ENCODE measurements around the gene CALU. TPM values are rescaled to one million over a fixed set of nuclear protein-coding genes. Genes with fewer than 3 reads are reported as not detected.
A peak's percentile ranks its signal among the peaks of the same experiment; 100 is the strongest.

CALU gene
- total RNA-seq, 1 experiment from 2014 or later = 147 TPM

DNA sequence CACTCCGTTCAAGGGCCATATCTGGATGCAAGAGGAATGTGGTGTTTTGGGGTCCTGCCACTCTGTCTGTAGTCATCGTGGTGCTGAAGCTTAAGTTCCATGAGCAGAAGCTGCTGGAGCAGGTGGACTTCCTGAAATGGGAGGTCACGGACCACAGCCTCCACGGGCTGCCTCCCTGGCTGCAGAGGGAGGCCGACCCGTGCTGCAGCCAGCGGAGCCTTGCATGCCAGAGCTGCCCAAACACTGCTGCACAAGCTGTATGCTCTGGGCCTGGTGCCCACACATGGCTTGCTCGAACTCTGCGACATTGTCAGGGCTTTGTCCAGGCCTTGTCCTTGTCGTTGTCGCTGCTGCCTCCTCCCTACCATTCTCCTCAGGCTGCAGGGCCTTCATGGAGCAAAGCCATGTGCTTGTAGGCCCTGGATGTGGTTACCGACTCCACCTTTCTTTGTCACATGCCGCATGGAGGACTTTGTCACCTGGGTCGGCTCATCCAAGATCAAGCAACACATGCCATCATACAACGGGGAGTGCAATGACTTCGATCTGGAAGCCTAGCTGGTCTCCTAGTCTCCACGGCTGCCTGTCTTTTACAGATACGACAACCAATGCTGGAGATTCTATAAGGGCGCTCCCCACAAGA lies 45.7 kb upstream of the CALU start:
- H3K27me3 Mint-ChIP-seq (ENCODE audit: insufficient read depth, unreplicated experiment) = peaks cover 12% of the 10 kb centered on the region
- no peaks in the 10 kb centered on the region for H3K9me3 Mint-ChIP-seq (ENCODE audit: unreplicated experiment)
- intact Hi-C loops (cut with micrococcal nuclease) = no loop called here
- H3K4me3 Mint-ChIP-seq (ENCODE audit: unreplicated experiment) = no peak overlapping the region
- TF ChIP-seq, protein P1, sequence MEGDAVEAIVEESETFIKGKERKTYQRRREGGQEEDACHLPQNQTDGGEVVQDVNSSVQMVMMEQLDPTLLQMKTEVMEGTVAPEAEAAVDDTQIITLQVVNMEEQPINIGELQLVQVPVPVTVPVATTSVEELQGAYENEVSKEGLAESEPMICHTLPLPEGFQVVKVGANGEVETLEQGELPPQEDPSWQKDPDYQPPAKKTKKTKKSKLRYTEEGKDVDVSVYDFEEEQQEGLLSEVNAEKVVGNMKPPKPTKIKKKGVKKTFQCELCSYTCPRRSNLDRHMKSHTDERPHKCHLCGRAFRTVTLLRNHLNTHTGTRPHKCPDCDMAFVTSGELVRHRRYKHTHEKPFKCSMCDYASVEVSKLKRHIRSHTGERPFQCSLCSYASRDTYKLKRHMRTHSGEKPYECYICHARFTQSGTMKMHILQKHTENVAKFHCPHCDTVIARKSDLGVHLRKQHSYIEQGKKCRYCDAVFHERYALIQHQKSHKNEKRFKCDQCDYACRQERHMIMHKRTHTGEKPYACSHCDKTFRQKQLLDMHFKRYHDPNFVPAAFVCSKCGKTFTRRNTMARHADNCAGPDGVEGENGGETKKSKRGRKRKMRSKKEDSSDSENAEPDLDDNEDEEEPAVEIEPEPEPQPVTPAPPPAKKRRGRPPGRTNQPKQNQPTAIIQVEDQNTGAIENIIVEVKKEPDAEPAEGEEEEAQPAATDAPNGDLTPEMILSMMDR (IDR thresholded peaks at IDR 0.05; ENCODE audit: unreplicated experiment) = no peak
- no peak for DNase-seq (ENCODE audit: unreplicated experiment)
- H3K27ac Mint-ChIP-seq (ENCODE audit: low read depth, unreplicated experiment) = no peak overlapping the region
- POLR2A ChIA-PET = no interaction called here
- no TSS peak for BruUV-seq (replicated peaks)
- H3K4me1 Mint-ChIP-seq (ENCODE audit: insufficient read depth, unreplicated experiment) = no peaks in the 10 kb centered on the region
- no peaks in the 10 kb centered on the region for H3K36me3 Mint-ChIP-seq (ENCODE audit: insufficient read depth, unreplicated experiment)
- CTCF ChIA-PET = no interaction called here

DNA sequence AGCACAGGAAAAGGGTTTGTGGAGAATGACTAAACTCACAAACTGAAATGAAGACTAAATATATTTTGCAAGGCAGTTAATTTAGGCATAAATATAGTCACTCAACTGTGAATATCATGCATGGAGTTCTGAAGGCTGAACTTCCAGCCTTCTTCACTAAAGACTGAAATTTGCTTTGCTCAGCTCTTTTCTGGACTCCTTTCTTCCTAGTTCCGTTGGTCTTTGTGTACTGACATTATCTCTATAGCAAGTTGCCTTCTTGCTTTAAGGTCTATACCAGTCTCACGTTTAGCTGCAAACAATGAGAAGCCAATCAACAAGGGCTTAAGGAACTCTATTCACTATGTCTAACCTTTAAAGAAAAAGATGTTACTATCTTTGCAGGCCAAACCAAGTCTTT lies 44.4 kb upstream of the CALU start:
- BruUV-seq (replicated peaks) = no TSS peak
- ChIA-PET CTCF (no interaction called here), POLR2A (no interaction called here)
- intact Hi-C loops (cut with micrococcal nuclease) = loop anchor here (5.0 kb wide), 1 partner anchor 48 kb away; no protein-coding TSS in a partner anchor
- H3K4me1 Mint-ChIP-seq (ENCODE audit: insufficient read depth, unreplicated experiment) = no peaks in the 10 kb centered on the region
- H3K4me3 Mint-ChIP-seq (ENCODE audit: unreplicated experiment) = no peak overlapping the region
- H3K9me3 Mint-ChIP-seq (ENCODE audit: unreplicated experiment) = no peaks in the 10 kb centered on the region
- H3K27me3 Mint-ChIP-seq (ENCODE audit: insufficient read depth, unreplicated experiment) = peaks cover 12% of the 10 kb centered on the region
- TF ChIP-seq, protein P1 (IDR thresholded peaks at IDR 0.05; ENCODE audit: unreplicated experiment) = no peak
- H3K27ac Mint-ChIP-seq (ENCODE audit: low read depth, unreplicated experiment) = no peak overlapping the region
- H3K36me3 Mint-ChIP-seq (ENCODE audit: insufficient read depth, unreplicated experiment) = no peaks in the 10 kb centered on the region
- DNase-seq (ENCODE audit: unreplicated experiment) = no peak

DNA sequence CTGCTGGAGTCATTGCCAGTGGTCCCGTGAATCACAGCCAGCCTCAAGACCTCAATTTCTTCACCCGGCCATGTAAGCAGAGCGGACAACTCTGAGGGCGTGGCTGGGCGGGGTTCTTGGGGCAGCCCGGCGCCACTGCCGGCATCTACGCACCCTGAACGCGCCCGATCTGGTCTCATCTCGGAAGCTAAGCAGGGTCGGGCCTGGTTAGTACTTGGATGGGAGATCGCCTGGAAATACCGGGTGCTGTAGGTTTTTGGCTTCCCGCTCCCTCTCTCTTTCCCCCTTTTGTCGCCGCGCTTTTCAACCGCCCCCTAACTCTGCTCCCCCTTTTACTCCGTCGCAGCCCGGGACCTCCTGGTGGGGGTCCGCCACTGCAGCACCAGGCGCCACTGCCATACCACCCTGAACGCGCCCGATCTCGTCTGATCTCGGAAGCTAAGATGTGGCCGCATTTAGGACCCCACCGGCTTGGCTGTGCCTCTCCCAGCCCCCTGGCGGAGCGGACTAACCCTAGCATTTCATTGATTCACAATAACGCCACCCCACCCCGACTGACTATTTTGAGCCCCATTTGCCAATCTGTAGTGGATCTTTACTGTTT lies 41.8 kb upstream of the CALU start:
- TF ChIP-seq, protein P1 (IDR thresholded peaks at IDR 0.05; ENCODE audit: unreplicated experiment) = no peak
- CTCF ChIA-PET = interaction anchor here (0.6 kb wide), 2 partner anchors 49 to 56 kb away, joined by 3 read pairs; no protein-coding TSS in a partner anchor
- BruUV-seq (replicated peaks) = no TSS peak
- peak; percentile 75 for DNase-seq (ENCODE audit: unreplicated experiment)
- H3K36me3 Mint-ChIP-seq (ENCODE audit: insufficient read depth, unreplicated experiment) = no peaks in the 10 kb centered on the region
- POLR2A ChIA-PET = no interaction called here
- no peaks in the 10 kb centered on the region for H3K9me3 Mint-ChIP-seq (ENCODE audit: unreplicated experiment)
- H3K4me3 Mint-ChIP-seq (ENCODE audit: unreplicated experiment) = peak overlapping the region; percentile 70
- H3K4me1 Mint-ChIP-seq (ENCODE audit: insufficient read depth, unreplicated experiment) = peaks cover 6% of the 10 kb centered on the region
- H3K27me3 Mint-ChIP-seq (ENCODE audit: insufficient read depth, unreplicated experiment) = peaks cover 12% of the 10 kb centered on the region
- intact Hi-C loops (cut with micrococcal nuclease) = loop anchor here (5.0 kb wide), 1 partner anchor 45 kb away; no protein-coding TSS in a partner anchor
- H3K27ac Mint-ChIP-seq (ENCODE audit: low read depth, unreplicated experiment) = no peak overlapping the region

DNA sequence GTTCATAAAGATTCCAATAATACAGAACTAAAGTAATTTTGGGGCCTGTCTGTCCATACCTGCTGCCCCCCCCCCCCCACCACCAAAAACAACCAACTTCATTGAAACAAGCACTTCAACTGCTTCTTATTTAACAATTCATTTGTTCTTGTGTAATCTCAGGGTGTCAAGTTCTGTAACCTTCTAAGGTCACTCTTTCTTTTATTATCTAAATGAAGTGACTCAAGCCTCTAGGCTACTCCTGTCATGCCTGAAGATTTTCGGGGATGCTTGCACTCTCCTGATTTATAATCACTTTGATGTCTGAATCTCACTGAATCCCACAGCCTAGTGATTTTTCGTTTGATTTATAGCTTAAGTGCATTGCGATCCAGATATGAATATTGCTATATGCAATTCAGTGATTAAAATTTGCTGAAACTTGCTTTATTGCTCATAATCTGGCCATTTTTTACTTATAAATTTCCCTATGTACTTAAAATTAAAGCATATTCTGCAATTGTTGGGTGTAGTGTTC lies 39.9 kb upstream of the CALU start:
- ChIA-PET CTCF (interaction anchor here (1.0 kb wide), 1 partner anchor 15 kb away, joined by 3 read pairs; a partner anchor contains a TSS), POLR2A (interaction anchor here (0.7 to 0.9 kb wide), 2 partner anchors 9 to 55 kb away, joined by 3 to 4 read pairs; no protein-coding TSS in a partner anchor)
- Mint-ChIP-seq H3K9me3 (ENCODE audit: unreplicated experiment) (no peaks in the 10 kb centered on the region), H3K4me3 (ENCODE audit: unreplicated experiment) (no peak overlapping the region), H3K27ac (ENCODE audit: low read depth, unreplicated experiment) (no peak overlapping the region), H3K36me3 (ENCODE audit: insufficient read depth, unreplicated experiment) (no peaks in the 10 kb centered on the region), H3K4me1 (ENCODE audit: insufficient read depth, unreplicated experiment) (peaks cover 6% of the 10 kb centered on the region), H3K27me3 (ENCODE audit: insufficient read depth, unreplicated experiment) (peaks cover 12% of the 10 kb centered on the region)
- intact Hi-C loops (cut with micrococcal nuclease) = loop anchor here (5.0 kb wide), 1 partner anchor 43 kb away; no protein-coding TSS in a partner anchor
- TF ChIP-seq, protein P1 (IDR thresholded peaks at IDR 0.05; ENCODE audit: unreplicated experiment) = no peak
- no TSS peak for BruUV-seq (replicated peaks)
- DNase-seq (ENCODE audit: unreplicated experiment) = no peak

All from MCF 10A (cell line).